HG03095 (cell line): Measurements from ENCODE around the gene C1orf226.
"Not testable (repeated sequence)": the region's sequence is repeated elsewhere in the genome, so short reads cannot be mapped to it uniquely, and the experiment has no call there.

Experiments
- ATAC-seq: cut with Tn5 transposase; IDR thresholded peaks from one replicate; pipeline ENCODE4 v1.9.1; 2021; ENCODE audit warnings: moderate library complexity; ENCODE audit not compliant: unreplicated experiment

Gene C1orf226

GRCh38 chr1:162381383-162381782 lies at the start of gene C1orf226:
Gene C1orf226 (plus strand): TSS chr1:162381728. CDS start chr1:162381902, 174 bp downstream.
- ATAC-seq: no peak

GRCh38 chr1:162333991-162334390 lies 47.5 kb upstream of the C1orf226 start:
- ATAC-seq: no peak

GRCh38 chr1:162335126-162335525 lies 46.4 kb upstream of the C1orf226 start:
- no peak for ATAC-seq

GRCh38 chr1:162336621-162337285 lies 44.8 kb upstream of the C1orf226 start:
- no peak for ATAC-seq

- no peak for ATAC-seq
These were observed 39.0 kb upstream of the C1orf226 start for GRCh38 chr1:162342452-162342983.

- no peak for ATAC-seq
These were observed 38.1 kb upstream of the C1orf226 start for GRCh38 chr1:162343470-162343869.

GRCh38 chr1:162347281-162347680 lies 34.2 kb upstream of the C1orf226 start:
- ATAC-seq: no peak

- ATAC-seq: no peak
These were observed 31.7 kb upstream of the C1orf226 start for GRCh38 chr1:162349635-162350330.

GRCh38 chr1:162351246-162351842 lies 30.2 kb upstream of the C1orf226 start:
- ATAC-seq: no peak

- not testable (repeated sequence) for ATAC-seq
These were observed 29.7 kb upstream of the C1orf226 start for GRCh38 chr1:162351874-162352273.

GRCh38 chr1:162353078-162353477 lies 28.4 kb upstream of the C1orf226 start:
- no peak for ATAC-seq

GRCh38 chr1:162353702-162354101 lies 27.8 kb upstream of the C1orf226 start:
- no peak for ATAC-seq

GRCh38 chr1:162357681-162358266 lies 23.8 kb upstream of the C1orf226 start:
- no peak for ATAC-seq

- ATAC-seq: no peak
These were observed 22.6 kb upstream of the C1orf226 start for GRCh38 chr1:162358928-162359327.

- no peak for ATAC-seq
These were observed 21.8 kb upstream of the C1orf226 start for GRCh38 chr1:162359523-162360236.

- ATAC-seq: no peak
These were observed 21.2 kb upstream of the C1orf226 start for GRCh38 chr1:162360237-162360873.

GRCh38 chr1:162360874-162361260 lies 20.7 kb upstream of the C1orf226 start:
- ATAC-seq: no peak

GRCh38 chr1:162361349-162361748 lies 20.2 kb upstream of the C1orf226 start:
- ATAC-seq: no peak

GRCh38 chr1:162363823-162364222 lies 17.7 kb upstream of the C1orf226 start:
- ATAC-seq: no peak

GRCh38 chr1:162364498-162364897 lies 17.0 kb upstream of the C1orf226 start:
- ATAC-seq: no peak
